A673 (cell line): ENCODE results near the gene UBE2E1. TPM values are rescaled to one million over a fixed set of nuclear protein-coding genes. Genes with fewer than 3 reads are reported as not detected.

Source experiments
- BruUV-seq: library from RNA; stranded (reverse); fragments of 400-500 nt; replicated peaks from 2 replicates; lab custom pipeline; 2021; lab: Mats Ljungman, UMichigan
- CTCF ChIA-PET: fragments of 300-600 bp; sonication (Branson Sonifier 250); formaldehyde crosslinking; loops from one replicate; lab custom pipeline; 2022; ENCODE audit warnings: antibody characterized with exemption; lab: Charles Lee
- POLR2A ChIA-PET: fragments of 300-600 bp; sonication (Branson Sonifier 250); formaldehyde crosslinking; loops from one replicate; lab custom pipeline; 2022; ENCODE audit warnings: antibody characterized with exemption; ENCODE audit not compliant: low non-redundant PET; lab: Charles Lee
- DNase-seq: peaks from one replicate; pipeline ENCODE4 v3.0.0-alpha.2; 2015; ENCODE audit warnings: low spot score
- H3K27ac ChIP-seq: fragments of 200-600 bp; sonication (generic); 2 replicates; pipeline ENCODE4 v1.5.1; 2016; ENCODE audit warnings: mixed run types, low read depth, mild to moderate bottlenecking, mixed read lengths, antibody characterized with exemption, low read length; ENCODE audit not compliant: poor library complexity, severe bottlenecking
- H3K27me3 ChIP-seq: fragments of 200-600 bp; sonication (generic); replicated peaks from 2 replicates; pipeline ENCODE4 v1.6.1; 2017; ENCODE audit warnings: mixed run types, low read depth, mild to moderate bottlenecking, mixed read lengths, antibody characterized with exemption, low read length; ENCODE audit not compliant: insufficient read depth, poor library complexity
- H3K36me3 ChIP-seq: fragments of 200-600 bp; sonication (generic); 2 replicates; pipeline ENCODE4 v1.6.1; 2016; ENCODE audit warnings: mixed run types, mild to moderate bottlenecking, mixed read lengths, antibody characterized with exemption, low read length; ENCODE audit not compliant: insufficient read depth, poor library complexity, severe bottlenecking
- H3K4me1 ChIP-seq: fragments of 200-600 bp; sonication (generic); 2 replicates; pipeline ENCODE4 v1.6.1; 2017; ENCODE audit warnings: mixed run types, mild to moderate bottlenecking, mixed read lengths, antibody characterized with exemption, low read length; ENCODE audit not compliant: insufficient read depth, poor library complexity, severe bottlenecking
- H3K4me3 ChIP-seq: fragments of 200-600 bp; sonication (generic); 2 replicates; pipeline ENCODE4 v1.5.1; 2016; ENCODE audit warnings: low read depth, mixed run types, mild to moderate bottlenecking, mixed read lengths, low read length; ENCODE audit not compliant: poor library complexity, severe bottlenecking
- H3K9me3 ChIP-seq: fragments of 200-600 bp; sonication (generic); 2 replicates; pipeline ENCODE4 v1.6.1; 2016; ENCODE audit warnings: mixed run types, low read depth, mild to moderate bottlenecking, mixed read lengths, antibody characterized with exemption, low read length; ENCODE audit not compliant: poor library complexity, severe bottlenecking
- EZH2 ChIP-seq: fragments of 200-600 bp; sonication (generic); IDR thresholded peaks from 2 replicates; pipeline ENCODE4 v1.6.1; 2017; ENCODE audit warnings: borderline replicate concordance, low read depth, mild to moderate bottlenecking, mixed read lengths, antibody characterized with exemption, low read length; ENCODE audit not compliant: poor library complexity, severe bottlenecking
- intact Hi-C: fragments of 100-400 bp; cut with micrococcal nuclease; formaldehyde crosslinking; loops from one replicate; pipeline ENCODE4 v1.10.0; 2022; ENCODE audit not compliant: unreplicated experiment
- total RNA-seq: library from RNA; stranded (reverse); gene quantifications from 2 replicates; pipeline ENCODE4 v1.2.3, GENCODE V29; 2021
- TF ChIP-seq, protein P1 (sequence below): fragments of 300-800, 200-600 bp; sonication (generic); conservative IDR thresholded peaks from 2 replicates; pipeline ENCODE4 v1.5.1; 2017; ENCODE audit warnings: low read depth, mild to moderate bottlenecking, antibody characterized with exemption, low read length, moderate library complexity, mixed read lengths

UBE2E1 gene
- total RNA-seq, 1 experiment from 2014 or later: 144 TPM

DNA sequence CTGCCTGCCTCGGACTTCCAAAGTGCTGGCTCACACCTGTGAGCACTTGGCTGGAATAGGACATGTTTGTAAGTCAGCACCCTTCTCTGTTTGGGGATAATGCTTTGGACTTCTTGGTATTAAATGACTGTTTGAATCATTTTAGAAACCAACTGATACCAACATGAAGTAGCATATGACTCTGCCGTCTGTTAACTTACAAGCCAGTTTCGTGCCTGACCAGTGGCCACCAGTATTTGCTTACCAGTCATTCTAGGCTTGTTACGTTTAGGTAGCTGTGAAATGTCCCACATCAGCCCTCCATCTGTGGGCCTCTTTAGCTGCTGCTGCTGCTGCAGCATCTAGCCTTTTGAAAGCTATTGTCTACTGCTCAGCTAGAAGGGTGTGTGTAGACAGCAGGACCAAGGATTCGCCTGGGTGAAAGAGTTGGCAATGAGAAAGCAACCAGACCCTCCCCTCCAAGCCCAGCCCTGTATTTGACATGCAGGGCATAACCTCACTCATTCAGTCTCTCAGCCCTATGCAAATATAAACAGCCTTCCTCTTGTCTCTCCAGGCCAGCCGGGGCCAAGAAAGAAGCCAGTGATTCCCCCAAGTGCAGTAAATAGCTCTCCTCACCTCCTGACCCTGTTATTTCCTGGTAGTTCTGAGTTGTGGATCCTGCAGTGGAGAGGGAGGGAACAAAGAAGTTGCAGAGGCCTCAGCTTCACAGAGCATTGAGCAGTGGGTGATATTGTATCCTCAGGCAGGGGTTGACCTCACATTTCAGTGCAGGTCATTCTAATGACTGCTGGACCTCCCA, 60.0 kb downstream of the UBE2E1 start:
- no peaks in the 10 kb centered on the region for H3K9me3 ChIP-seq
- POLR2A ChIA-PET: no interaction called here
- intact Hi-C loops: no loop called here
- no peak for TF ChIP-seq EZH2
- TF ChIP-seq, protein P1, sequence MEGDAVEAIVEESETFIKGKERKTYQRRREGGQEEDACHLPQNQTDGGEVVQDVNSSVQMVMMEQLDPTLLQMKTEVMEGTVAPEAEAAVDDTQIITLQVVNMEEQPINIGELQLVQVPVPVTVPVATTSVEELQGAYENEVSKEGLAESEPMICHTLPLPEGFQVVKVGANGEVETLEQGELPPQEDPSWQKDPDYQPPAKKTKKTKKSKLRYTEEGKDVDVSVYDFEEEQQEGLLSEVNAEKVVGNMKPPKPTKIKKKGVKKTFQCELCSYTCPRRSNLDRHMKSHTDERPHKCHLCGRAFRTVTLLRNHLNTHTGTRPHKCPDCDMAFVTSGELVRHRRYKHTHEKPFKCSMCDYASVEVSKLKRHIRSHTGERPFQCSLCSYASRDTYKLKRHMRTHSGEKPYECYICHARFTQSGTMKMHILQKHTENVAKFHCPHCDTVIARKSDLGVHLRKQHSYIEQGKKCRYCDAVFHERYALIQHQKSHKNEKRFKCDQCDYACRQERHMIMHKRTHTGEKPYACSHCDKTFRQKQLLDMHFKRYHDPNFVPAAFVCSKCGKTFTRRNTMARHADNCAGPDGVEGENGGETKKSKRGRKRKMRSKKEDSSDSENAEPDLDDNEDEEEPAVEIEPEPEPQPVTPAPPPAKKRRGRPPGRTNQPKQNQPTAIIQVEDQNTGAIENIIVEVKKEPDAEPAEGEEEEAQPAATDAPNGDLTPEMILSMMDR: no peak
- H3K4me1 ChIP-seq: no peaks in the 10 kb centered on the region
- no peaks in the 10 kb centered on the region for H3K27me3 ChIP-seq
- peak overlapping the region; percentile 1 for H3K27ac ChIP-seq
- DNase-seq: no peak
- CTCF ChIA-PET: no interaction called here
- H3K4me3 ChIP-seq: no peak overlapping the region
- no TSS peak for BruUV-seq
- no peaks in the 10 kb centered on the region for H3K36me3 ChIP-seq

DNA sequence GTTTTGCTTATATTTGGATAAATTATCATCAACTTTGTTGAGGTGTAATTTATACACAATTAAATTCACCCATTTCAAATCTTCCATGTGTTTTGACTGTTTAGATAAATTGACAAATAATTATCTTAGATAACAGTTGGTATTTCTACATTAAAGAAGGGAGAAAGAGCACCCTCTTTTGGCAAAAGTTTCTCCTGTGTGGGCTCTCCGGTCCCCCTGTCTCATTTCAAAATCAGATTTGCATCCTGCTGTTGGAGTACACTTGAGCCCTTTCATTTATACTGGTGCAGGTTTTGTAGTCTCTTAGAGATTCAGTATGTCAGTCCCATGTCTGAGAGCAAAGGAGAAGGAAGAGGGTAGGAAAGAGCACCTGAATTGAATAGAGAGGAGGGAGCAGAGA, 61.6 kb downstream of the UBE2E1 start:
- Histone ChIP-seq H3K36me3 (no peaks in the 10 kb centered on the region), H3K27me3 (no peaks in the 10 kb centered on the region), H3K27ac (no peak overlapping the region), H3K4me1 (no peaks in the 10 kb centered on the region), H3K4me3 (no peak overlapping the region), H3K9me3 (no peaks in the 10 kb centered on the region)
- TF ChIP-seq EZH2: no peak
- TF ChIP-seq, protein P1: peak; percentile 48
- no TSS peak for BruUV-seq
- no peak for DNase-seq
- CTCF ChIA-PET: no interaction called here
- intact Hi-C loops: no loop called here
- POLR2A ChIA-PET: no interaction called here

DNA sequence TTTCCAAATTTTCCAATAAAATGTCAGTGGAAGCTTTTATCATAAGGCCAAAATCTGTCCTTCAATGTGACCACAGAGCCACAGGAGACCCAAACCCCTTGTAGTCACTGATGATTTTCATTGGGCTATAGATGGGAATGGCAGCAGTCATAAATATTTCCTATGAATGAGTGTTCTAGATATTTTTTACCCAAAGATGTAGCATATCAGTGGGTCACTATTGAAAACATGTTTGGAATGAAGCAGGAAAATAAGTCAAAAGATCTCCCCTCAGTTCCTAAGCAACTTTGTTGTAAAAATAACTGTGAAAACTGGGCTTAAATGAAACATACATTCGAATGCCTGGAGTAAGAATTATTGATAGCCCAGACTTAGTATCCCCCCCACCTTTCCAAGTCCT, 62.1 kb downstream of the UBE2E1 start:
- H3K4me3 ChIP-seq: no peak overlapping the region
- DNase-seq: no peak
- intact Hi-C loops: no loop called here
- TF ChIP-seq EZH2: no peak
- TF ChIP-seq, protein P1: no peak
- ChIA-PET CTCF (no interaction called here), POLR2A (no interaction called here)
- H3K27me3 ChIP-seq: no peaks in the 10 kb centered on the region
- H3K36me3 ChIP-seq: no peaks in the 10 kb centered on the region
- no TSS peak for BruUV-seq
- no peaks in the 10 kb centered on the region for H3K4me1 ChIP-seq
- H3K9me3 ChIP-seq: no peaks in the 10 kb centered on the region
- no peak overlapping the region for H3K27ac ChIP-seq
